SK-N-SH (cell line): ENCODE results near the gene CCDC127. TPM values are rescaled to one million over a fixed set of nuclear protein-coding genes. Genes with fewer than 3 reads are reported as not detected.

Experiments used
- CTCF ChIA-PET: fragments of 300-600, 350-600 bp; formaldehyde crosslinking; extraction: SDS; loops from one replicate; lab custom pipeline; 2021; lab: Yijun Ruan, JAX
- POLR2A ChIA-PET: fragments of 350-600 bp; sonication (Branson Sonifier 250); formaldehyde crosslinking; extraction: SDS; loops from one replicate; lab custom pipeline; 2020; ENCODE audit warnings: antibody characterized with exemption, inconsistent platforms; lab: Yijun Ruan, JAX
- DNase-seq: peaks from one replicate; pipeline ENCODE4 v3.0.0; 2012
- H2AFZ ChIP-seq: fragments of 200-600 bp; sonication (generic); 2 replicates; pipeline ENCODE4 v1.8.1; 2016; ENCODE audit warnings: antibody characterized with exemption, mild to moderate bottlenecking, low read depth
- H3F3A ChIP-seq: fragments of 200-600 bp; sonication (generic); replicated peaks from 2 replicates; pipeline ENCODE3; 2016; ENCODE audit warnings: antibody characterized with exemption, mild to moderate bottlenecking; ENCODE audit not compliant: insufficient read depth
- H3K27ac ChIP-seq, 2 experiments: fragments of 200-500 bp in 1 of 2; fragments of 200-600 bp in 1 of 2; sonication (Bioruptor generic) in 1 of 2; sonication (generic), shearing (Covaris generic) in 1 of 2; 2 replicates each; pipeline versions ENCODE4 v1.5.1 to v1.6.1; 2014 to 2016; ENCODE audit warnings: low read depth in 2 of 2, inconsistent platforms in 1 of 2, low read length in 1 of 2, mild to moderate bottlenecking in 1 of 2, mixed read lengths in 1 of 2
- H3K27me3 ChIP-seq: fragments of 200-600 bp; sonication (generic), shearing (Covaris generic); 2 replicates; pipeline ENCODE4 v1.6.1; 2016; ENCODE audit warnings: mixed run types; ENCODE audit not compliant: insufficient read depth
- H3K36me3 ChIP-seq, 2 experiments: fragments of 200-500 bp in 1 of 2; fragments of 200-600 bp in 1 of 2; sonication (Bioruptor generic) in 1 of 2; sonication (generic) in 1 of 2; replicated peaks in 1 of 2; 2 replicates each; pipeline versions ENCODE3 to v1.5.1; 2014 to 2016; ENCODE audit warnings: low read length in 1 of 2, mild to moderate bottlenecking in 1 of 2; ENCODE audit not compliant: insufficient read depth in 2 of 2, control insufficient read depth in 1 of 2
- H3K4me1 ChIP-seq, 2 experiments: fragments of 200-500 bp in 1 of 2; fragments of 200-600 bp in 1 of 2; sonication (Bioruptor generic) in 1 of 2; sonication (generic), shearing (Covaris generic) in 1 of 2; 2 replicates each; pipeline versions ENCODE4 v1.5.1 to v1.6.1; 2014 to 2016; ENCODE audit warnings: low read depth in 1 of 2, low read length in 1 of 2, mixed run types in 1 of 2; ENCODE audit not compliant: insufficient read depth in 2 of 2, control insufficient read depth in 1 of 2
- H3K4me2 ChIP-seq: fragments of 200-600 bp; sonication (generic), shearing (Covaris generic); 2 replicates; pipeline ENCODE4 v1.6.1; 2017; ENCODE audit warnings: mixed run types
- H3K4me3 ChIP-seq, 2 experiments: fragments of 200-500 bp in 1 of 2; fragments of 200-600 bp in 1 of 2; sonication (Bioruptor generic) in 1 of 2; sonication (generic), shearing (Covaris generic) in 1 of 2; 2 replicates each; pipeline versions ENCODE4 v1.5.1 to v1.8.1; 2014 to 2016; ENCODE audit warnings: low read depth in 2 of 2, inconsistent platforms in 1 of 2, low read length in 1 of 2, mild to moderate bottlenecking in 1 of 2, mixed read lengths in 1 of 2, moderate library complexity in 1 of 2
- H3K79me2 ChIP-seq: fragments of 200-600 bp; sonication (generic); 2 replicates; pipeline ENCODE4 v1.8.1; 2017; ENCODE audit warnings: mild to moderate bottlenecking; ENCODE audit not compliant: insufficient read depth
- H3K9ac ChIP-seq: fragments of 200-600 bp; sonication (generic); 2 replicates; pipeline ENCODE4 v1.6.1; 2017; ENCODE audit warnings: mixed run types
- H3K9me2 ChIP-seq: fragments of 200-600 bp; sonication (generic); 2 replicates; pipeline ENCODE4 v1.6.1; 2017; ENCODE audit warnings: mixed run types
- H3K9me3 ChIP-seq: fragments of 200-600 bp; sonication (generic); 2 replicates; pipeline ENCODE4 v1.6.1; 2017; ENCODE audit warnings: mixed run types, mild to moderate bottlenecking, moderate library complexity
- H4K20me1 ChIP-seq: fragments of 200-600 bp; sonication (generic); 2 replicates; pipeline ENCODE4 v1.6.1; 2017; ENCODE audit warnings: mild to moderate bottlenecking, mixed run types; ENCODE audit not compliant: insufficient read depth
- EZH2phosphoT487 ChIP-seq: fragments of 200-600 bp; sonication (generic); IDR thresholded peaks from 2 replicates; pipeline ENCODE4 v1.6.1; 2017; ENCODE audit warnings: low read depth, mixed run types, mild to moderate bottlenecking, antibody characterized with exemption, moderate library complexity, borderline replicate concordance
- FOXM1 ChIP-seq: IDR thresholded peaks from 2 replicates; pipeline ENCODE4 v1.4.0; 2012; ENCODE audit warnings: low read depth, mild to moderate bottlenecking
- GATA2 ChIP-seq: sonication (generic); formaldehyde crosslinking; IDR thresholded peaks from 2 replicates; pipeline ENCODE4 v1.5.0; 2020; ENCODE audit warnings: mild to moderate bottlenecking, missing genetic modification reagents
- JUND ChIP-seq: IDR thresholded peaks from 2 replicates; pipeline ENCODE4 v1.4.0; 2012
- NFIC ChIP-seq: IDR thresholded peaks from 2 replicates; pipeline ENCODE4 v1.4.0; 2012; ENCODE audit warnings: borderline replicate concordance
- NRF1 ChIP-seq: IDR thresholded peaks from 2 replicates; pipeline ENCODE4 v1.6.1; 2012; ENCODE audit warnings: low read depth, mild to moderate bottlenecking, low read length
- PBX3 ChIP-seq: IDR thresholded peaks from 2 replicates; pipeline ENCODE4; 2012
- RCOR1 ChIP-seq: fragments of 150-350 bp; IDR thresholded peaks from 2 replicates; pipeline ENCODE4 v1.6.1; 2017; ENCODE audit warnings: antibody characterized with exemption, low read length
- RXRA ChIP-seq: IDR thresholded peaks from 2 replicates; pipeline ENCODE4 v1.4.0; 2012; ENCODE audit warnings: low read depth, mild to moderate bottlenecking, borderline replicate concordance
- SIN3A ChIP-seq: IDR thresholded peaks from 2 replicates; pipeline ENCODE4 v1.6.1; 2012; ENCODE audit warnings: low read depth, mild to moderate bottlenecking, low read length, moderate library complexity, borderline replicate concordance
- TCF12 ChIP-seq: IDR thresholded peaks from 2 replicates; pipeline ENCODE4 v1.4.0; 2012
- YY1 ChIP-seq: IDR thresholded peaks from 2 replicates; pipeline ENCODE4 v1.4.0; 2012; ENCODE audit warnings: low read depth, mild to moderate bottlenecking
- WGBS: methylation state at CpG from one replicate; pipeline ENCODE4 v1.1.6; 2017; ENCODE audit warnings: low lambda C conversion rate; 5-methylcytosine and 5-hydroxymethylcytosine counted together
- polyA plus RNA-seq, 3 experiments: library from polyadenylated mRNA; depleted of rRNA; stranded (reverse); fragments of >200 nt; gene quantifications; 2 replicates each; pipeline ENCODE4 v1.2.3, GENCODE V29; 2012
- TF ChIP-seq, protein P1 (sequence below): IDR thresholded peaks from 2 replicates; pipeline ENCODE4 v1.6.1; 2012; ENCODE audit warnings: mild to moderate bottlenecking, low read depth, low read length, moderate library complexity
- TF ChIP-seq, protein P2 (sequence below): IDR thresholded peaks from 2 replicates; pipeline ENCODE4 v1.4.0; 2012; ENCODE audit warnings: low read depth, borderline replicate concordance
- TF ChIP-seq, protein P3 (sequence below): fragments of 150-350 bp; IDR thresholded peaks from 2 replicates; pipeline ENCODE4 v1.6.1; 2016; ENCODE audit warnings: mild to moderate bottlenecking, low read depth, low read length

Gene CCDC127
- polyA plus RNA-seq, 1 of the 3 experiments (the other 2 are of a cell fraction), result 3.9 TPM

GRCh38 chr5:176296-176823, 41.6 kb downstream of the CCDC127 start (continued):
- TF ChIP-seq, protein P1, sequence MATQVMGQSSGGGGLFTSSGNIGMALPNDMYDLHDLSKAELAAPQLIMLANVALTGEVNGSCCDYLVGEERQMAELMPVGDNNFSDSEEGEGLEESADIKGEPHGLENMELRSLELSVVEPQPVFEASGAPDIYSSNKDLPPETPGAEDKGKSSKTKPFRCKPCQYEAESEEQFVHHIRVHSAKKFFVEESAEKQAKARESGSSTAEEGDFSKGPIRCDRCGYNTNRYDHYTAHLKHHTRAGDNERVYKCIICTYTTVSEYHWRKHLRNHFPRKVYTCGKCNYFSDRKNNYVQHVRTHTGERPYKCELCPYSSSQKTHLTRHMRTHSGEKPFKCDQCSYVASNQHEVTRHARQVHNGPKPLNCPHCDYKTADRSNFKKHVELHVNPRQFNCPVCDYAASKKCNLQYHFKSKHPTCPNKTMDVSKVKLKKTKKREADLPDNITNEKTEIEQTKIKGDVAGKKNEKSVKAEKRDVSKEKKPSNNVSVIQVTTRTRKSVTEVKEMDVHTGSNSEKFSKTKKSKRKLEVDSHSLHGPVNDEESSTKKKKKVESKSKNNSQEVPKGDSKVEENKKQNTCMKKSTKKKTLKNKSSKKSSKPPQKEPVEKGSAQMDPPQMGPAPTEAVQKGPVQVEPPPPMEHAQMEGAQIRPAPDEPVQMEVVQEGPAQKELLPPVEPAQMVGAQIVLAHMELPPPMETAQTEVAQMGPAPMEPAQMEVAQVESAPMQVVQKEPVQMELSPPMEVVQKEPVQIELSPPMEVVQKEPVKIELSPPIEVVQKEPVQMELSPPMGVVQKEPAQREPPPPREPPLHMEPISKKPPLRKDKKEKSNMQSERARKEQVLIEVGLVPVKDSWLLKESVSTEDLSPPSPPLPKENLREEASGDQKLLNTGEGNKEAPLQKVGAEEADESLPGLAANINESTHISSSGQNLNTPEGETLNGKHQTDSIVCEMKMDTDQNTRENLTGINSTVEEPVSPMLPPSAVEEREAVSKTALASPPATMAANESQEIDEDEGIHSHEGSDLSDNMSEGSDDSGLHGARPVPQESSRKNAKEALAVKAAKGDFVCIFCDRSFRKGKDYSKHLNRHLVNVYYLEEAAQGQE, result no peak

- Histone ChIP-seq H3K36me3 (no peaks in the 10 kb centered on the region), H3K27ac (no peak overlapping the region), H3K9me3 (no peaks in the 10 kb centered on the region), H3K9me2 (no peaks in the 10 kb centered on the region), H4K20me1 (no peaks in the 10 kb centered on the region), H3K4me3 (no peak overlapping the region), H3K4me1 (peaks cover 0 to 9% of the 10 kb centered on the region in 2 experiments; a peak in 1 of 4 replicates), H3K9ac (no peak overlapping the region), H3K27me3 (peaks cover 3% of the 10 kb centered on the region; the same call in 1 of the 2 replicates), H3F3A (no peaks in the 10 kb centered on the region), H3K79me2 (no peaks in the 10 kb centered on the region), H3K4me2 (no peak overlapping the region), H2AFZ (no peak overlapping the region)
- no peak for DNase-seq
- POLR2A ChIA-PET, result no interaction called here
- WGBS, result 72% methylated on average over 6 of the region's 16 CpGs
- no peak for TF ChIP-seq PBX3
- TF ChIP-seq, protein P2, sequence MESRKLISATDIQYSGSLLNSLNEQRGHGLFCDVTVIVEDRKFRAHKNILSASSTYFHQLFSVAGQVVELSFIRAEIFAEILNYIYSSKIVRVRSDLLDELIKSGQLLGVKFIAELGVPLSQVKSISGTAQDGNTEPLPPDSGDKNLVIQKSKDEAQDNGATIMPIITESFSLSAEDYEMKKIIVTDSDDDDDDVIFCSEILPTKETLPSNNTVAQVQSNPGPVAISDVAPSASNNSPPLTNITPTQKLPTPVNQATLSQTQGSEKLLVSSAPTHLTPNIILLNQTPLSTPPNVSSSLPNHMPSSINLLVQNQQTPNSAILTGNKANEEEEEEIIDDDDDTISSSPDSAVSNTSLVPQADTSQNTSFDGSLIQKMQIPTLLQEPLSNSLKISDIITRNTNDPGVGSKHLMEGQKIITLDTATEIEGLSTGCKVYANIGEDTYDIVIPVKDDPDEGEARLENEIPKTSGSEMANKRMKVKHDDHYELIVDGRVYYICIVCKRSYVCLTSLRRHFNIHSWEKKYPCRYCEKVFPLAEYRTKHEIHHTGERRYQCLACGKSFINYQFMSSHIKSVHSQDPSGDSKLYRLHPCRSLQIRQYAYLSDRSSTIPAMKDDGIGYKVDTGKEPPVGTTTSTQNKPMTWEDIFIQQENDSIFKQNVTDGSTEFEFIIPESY, result no peak
- CTCF ChIA-PET, result interaction anchor here (1.8 kb wide), 1 partner anchor 13 kb away, joined by 9 read pairs; no protein-coding TSS in a partner anchor
Measured at GRCh38 chr5:174876-175465, 43.0 kb downstream of the CCDC127 start.

DNA sequence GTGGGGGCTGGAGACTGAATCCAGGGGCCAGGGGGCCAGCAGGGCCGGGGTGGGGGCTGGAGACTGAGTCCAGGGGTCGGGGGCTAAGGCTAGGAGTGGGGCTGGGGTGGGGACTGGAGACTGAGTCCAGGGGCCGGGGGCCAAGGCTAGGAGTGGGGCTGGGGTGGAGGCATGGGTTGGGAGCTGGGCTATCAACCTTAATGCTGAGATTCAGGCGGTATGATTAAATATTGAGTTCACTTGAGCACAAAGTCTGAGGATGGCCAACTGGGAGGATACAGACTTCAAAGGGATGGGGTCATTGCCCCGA, 43.7 kb downstream of the CCDC127 start:
- POLR2A ChIA-PET, result no interaction called here
- H3K4me2 ChIP-seq, result no peak overlapping the region
- DNase-seq, result no peak
- H2AFZ ChIP-seq, result no peak overlapping the region
- no peaks in the 10 kb centered on the region for H3K9me3 ChIP-seq
- H3K79me2 ChIP-seq, result no peaks in the 10 kb centered on the region
- CTCF ChIA-PET, result interaction anchor here (1.8 kb wide), 1 partner anchor 14 kb away, joined by 9 read pairs; no protein-coding TSS in a partner anchor
- H4K20me1 ChIP-seq, result no peaks in the 10 kb centered on the region
- no peak overlapping the region for H3K9ac ChIP-seq
- peaks cover 3% of the 10 kb centered on the region; the same call in 1 of the 2 replicates for H3K27me3 ChIP-seq
- H3K36me3 ChIP-seq, result no peaks in the 10 kb centered on the region
- no peak overlapping the region for H3K4me3 ChIP-seq
- H3K27ac ChIP-seq, result no peak overlapping the region
- peaks cover 0 to 9% of the 10 kb centered on the region in 2 experiments; a peak in 1 of 4 replicates for H3K4me1 ChIP-seq
- H3F3A ChIP-seq, result no peaks in the 10 kb centered on the region
- H3K9me2 ChIP-seq, result no peaks in the 10 kb centered on the region
- WGBS, result 43% methylated on average over 5 of the region's 5 CpGs
- TF ChIP-seq, protein P3, sequence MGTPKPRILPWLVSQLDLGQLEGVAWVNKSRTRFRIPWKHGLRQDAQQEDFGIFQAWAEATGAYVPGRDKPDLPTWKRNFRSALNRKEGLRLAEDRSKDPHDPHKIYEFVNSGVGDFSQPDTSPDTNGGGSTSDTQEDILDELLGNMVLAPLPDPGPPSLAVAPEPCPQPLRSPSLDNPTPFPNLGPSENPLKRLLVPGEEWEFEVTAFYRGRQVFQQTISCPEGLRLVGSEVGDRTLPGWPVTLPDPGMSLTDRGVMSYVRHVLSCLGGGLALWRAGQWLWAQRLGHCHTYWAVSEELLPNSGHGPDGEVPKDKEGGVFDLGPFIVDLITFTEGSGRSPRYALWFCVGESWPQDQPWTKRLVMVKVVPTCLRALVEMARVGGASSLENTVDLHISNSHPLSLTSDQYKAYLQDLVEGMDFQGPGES, result no peak
- TF ChIP-seq JUND, result no peak
- no peak for TF ChIP-seq RCOR1
- no peak for TF ChIP-seq FOXM1
- no peak for TF ChIP-seq NRF1
- TF ChIP-seq SIN3A, result no peak
- no peak for TF ChIP-seq EZH2phosphoT487
- no peak for TF ChIP-seq YY1
- TF ChIP-seq GATA2 (CRISPR knock-in tag), result no peak
- TF ChIP-seq TCF12, result no peak
- TF ChIP-seq NFIC, result no peak
- TF ChIP-seq RXRA, result no peak
